IMR-90 (cell line): ENCODE results near the gene ZNF582. TPM values are rescaled to one million over a fixed set of nuclear protein-coding genes. Genes with fewer than 3 reads are reported as not detected.

Experiments
- ATAC-seq: fragments of 200-7000 bp; cut with Tn5 transposase; 2 replicates; pipeline ENCODE4 v1.9.1; 2020; ENCODE audit warnings: low read depth, mild to moderate bottlenecking, moderate library complexity
- BruUV-seq: library from RNA; stranded (reverse); fragments of 400-500 nt; replicated peaks from 2 replicates; lab custom pipeline; 2021; lab: Mats Ljungman, UMichigan
- CTCF ChIA-PET: fragments of 300-600 bp; formaldehyde crosslinking; extraction: SDS; loops from one replicate; lab custom pipeline; 2021; ENCODE audit warnings: antibody characterized with exemption; lab: Yijun Ruan, JAX
- POLR2A ChIA-PET: fragments of 300-600 bp; sonication (Branson Sonifier 250); formaldehyde crosslinking; loops from one replicate; lab custom pipeline; 2022; ENCODE audit warnings: antibody characterized with exemption; ENCODE audit not compliant: unreplicated experiment; lab: Charles Lee
- DNase-seq: peaks from one replicate; pipeline ENCODE4 v3.0.0; 2013
- H2AFZ ChIP-seq: replicated peaks from 2 replicates; pipeline ENCODE3; 2013; ENCODE audit warnings: low read length, mild to moderate bottlenecking; ENCODE audit not compliant: poor library complexity
- H2AK5ac ChIP-seq: 2 replicates; pipeline ENCODE4 v1.6.1; 2013; ENCODE audit warnings: low read depth, low read length, inconsistent platforms
- H2AK9ac ChIP-seq: replicated peaks from 2 replicates; pipeline ENCODE3; 2013; ENCODE audit warnings: mild to moderate bottlenecking, low read depth, low read length, moderate library complexity; ENCODE audit not compliant: poor library complexity
- H2BK120ac ChIP-seq: 2 replicates; pipeline ENCODE4 v1.6.1; 2013; ENCODE audit warnings: low read depth, low read length, inconsistent platforms
- H2BK15ac ChIP-seq: 3 replicates; pipeline ENCODE4 v1.6.1; 2013; ENCODE audit warnings: low read depth, low read length, inconsistent platforms
- H2BK20ac ChIP-seq: 2 replicates; pipeline ENCODE4 v1.6.1; 2013; ENCODE audit warnings: low read depth, mild to moderate bottlenecking, inconsistent platforms, low read length, moderate library complexity
- H2BK5ac ChIP-seq: 2 replicates; pipeline ENCODE4 v1.6.1; 2013; ENCODE audit warnings: mild to moderate bottlenecking, low read depth, low read length, inconsistent platforms; ENCODE audit not compliant: poor library complexity, severe bottlenecking
- H3K14ac ChIP-seq: replicated peaks from 2 replicates; pipeline ENCODE4 v1.6.1; 2013; ENCODE audit warnings: low read depth, low read length, inconsistent platforms
- H3K18ac ChIP-seq: 2 replicates; pipeline ENCODE4 v1.6.1; 2013; ENCODE audit warnings: low read depth, low read length, control low read depth
- H3K23ac ChIP-seq: 2 replicates; pipeline ENCODE4 v1.6.1; 2013; ENCODE audit warnings: low read depth, low read length, inconsistent platforms
- H3K27ac ChIP-seq: 2 replicates; pipeline ENCODE4 v1.5.1; 2013; ENCODE audit warnings: mild to moderate bottlenecking, control low read depth, low read length; ENCODE audit not compliant: insufficient read depth
- H3K27me3 ChIP-seq: 2 replicates; pipeline ENCODE4 v1.6.1; 2013; ENCODE audit warnings: low read length; ENCODE audit not compliant: control insufficient read depth, insufficient read depth
- H3K36me3 ChIP-seq: 2 replicates; pipeline ENCODE4 v1.6.1; 2013; ENCODE audit warnings: low read length, mixed read lengths; ENCODE audit not compliant: control insufficient read depth, insufficient read depth
- H3K4ac ChIP-seq: 2 replicates; pipeline ENCODE4 v1.6.1; 2013; ENCODE audit warnings: low read depth, low read length, inconsistent platforms
- H3K4me1 ChIP-seq: 2 replicates; pipeline ENCODE4 v1.6.1; 2013; ENCODE audit warnings: low read length, mixed read lengths; ENCODE audit not compliant: control insufficient read depth, insufficient read depth
- H3K4me2 ChIP-seq: 2 replicates; pipeline ENCODE4 v1.6.1; 2013; ENCODE audit warnings: low read depth, mild to moderate bottlenecking, control low read depth, low read length, moderate library complexity
- H3K4me3 ChIP-seq: 2 replicates; pipeline ENCODE4 v1.5.1; 2013; ENCODE audit warnings: low read depth, mild to moderate bottlenecking, control low read depth, low read length, moderate library complexity; ENCODE audit not compliant: insufficient read depth
- H3K56ac ChIP-seq: 2 replicates; pipeline ENCODE4 v1.6.1; 2013; ENCODE audit warnings: low read length, inconsistent platforms; ENCODE audit not compliant: insufficient read depth; ENCODE audit errors: extremely low read depth
- H3K79me1 ChIP-seq, 2 experiments: 2 replicates each; pipeline ENCODE4 v1.6.1; 2013; ENCODE audit warnings: low read length in 2 of 2, inconsistent platforms in 1 of 2, low read depth in 1 of 2
- H3K9ac ChIP-seq: 2 replicates; pipeline ENCODE4 v1.6.1; 2013; ENCODE audit warnings: low read depth, low read length, control low read depth
- H3K9me1 ChIP-seq: 2 replicates; pipeline ENCODE4 v1.6.1; 2013; ENCODE audit warnings: low read length, inconsistent platforms; ENCODE audit not compliant: insufficient read depth
- H3K9me3 ChIP-seq: 2 replicates; pipeline ENCODE4 v1.6.1; 2013; ENCODE audit warnings: low read length; ENCODE audit not compliant: control insufficient read depth, insufficient read depth
- H4K20me1 ChIP-seq: 2 replicates; pipeline ENCODE4 v1.6.1; 2013; ENCODE audit warnings: low read length, inconsistent platforms; ENCODE audit not compliant: insufficient read depth
- H4K5ac ChIP-seq: 2 replicates; pipeline ENCODE4 v1.6.1; 2013; ENCODE audit warnings: mild to moderate bottlenecking, low read depth, low read length, control low read depth
- H4K8ac ChIP-seq, 2 experiments: 2 replicates each; pipeline ENCODE4 v1.6.1; 2013; ENCODE audit warnings: low read depth in 2 of 2, low read length in 2 of 2, control low read depth in 1 of 2, inconsistent platforms in 1 of 2
- H4K91ac ChIP-seq: 2 replicates; pipeline ENCODE4 v1.6.1; 2013; ENCODE audit warnings: low read depth, low read length, inconsistent platforms; ENCODE audit not compliant: insufficient read depth
- CEBPB ChIP-seq: IDR thresholded peaks from 2 replicates; pipeline ENCODE4 v1.6.1; 2012; ENCODE audit warnings: low read depth, low read length, improper control_type of control experiment
- RAD21 ChIP-seq: IDR thresholded peaks from 2 replicates; pipeline ENCODE4 v1.6.1; 2012; ENCODE audit warnings: low read length, improper control_type of control experiment
- RFX5 ChIP-seq: IDR thresholded peaks from 2 replicates; pipeline ENCODE4 v1.8.0; 2012; ENCODE audit warnings: low read depth, mild to moderate bottlenecking, low read length, moderate library complexity
- SMC3 ChIP-seq: fragments of 150-350 bp; IDR thresholded peaks from 2 replicates; pipeline ENCODE4 v1.6.1; 2016; ENCODE audit warnings: low read depth, mild to moderate bottlenecking, antibody characterized with exemption, low read length, moderate library complexity
- WGBS, 2 experiments: methylation state at CpG; one replicate each; pipeline versions ENCODE4 v1.1.5 to v1.1.7; 2013; ENCODE audit warnings: missing lambda C conversion rate in 2 of 2; ENCODE audit not compliant: insufficient read length in 1 of 2; ENCODE audit errors: extremely low coverage in 2 of 2; 5-methylcytosine and 5-hydroxymethylcytosine counted together
- dilution Hi-C: fragments of 300-500 bp; cut with HindIII; formaldehyde crosslinking; loops from one replicate; pipeline ENCODE4 v1.14.3; 2018; ENCODE audit warnings: low sequenced_read_pairs; ENCODE audit not compliant: unreplicated experiment
- in situ Hi-C: fragments of 300-500 bp; cut with MboI; formaldehyde crosslinking; loops from 3 replicates; pipeline ENCODE4 v1.14.3; 2019; ENCODE audit warnings: low sequenced_read_pairs, inconsistent platforms, mixed read lengths
- intact Hi-C: fragments of 100-400 bp; cut with micrococcal nuclease; formaldehyde crosslinking; loops from 2 replicates; pipeline ENCODE4 v1.10.0; 2022
- polyA plus RNA-seq, 3 experiments: library from polyadenylated mRNA; depleted of rRNA; stranded (reverse); fragments of >200 nt; gene quantifications; 2 replicates each; pipeline ENCODE4 v1.2.3, GENCODE V29; 2012; ENCODE audit warnings: low replicate concordance in 1 of 3
- total RNA-seq: library from RNA; depleted of rRNA; stranded (reverse); fragments of >200 nt; gene quantifications from 2 replicates; pipeline ENCODE4 v1.2.3, GENCODE V29; 2012

ZNF582 gene
- total and polyA plus RNA-seq, 2 of the 4 experiments (the other 2 are of a cell fraction) = 1.6 to 1.8 TPM

DNA sequence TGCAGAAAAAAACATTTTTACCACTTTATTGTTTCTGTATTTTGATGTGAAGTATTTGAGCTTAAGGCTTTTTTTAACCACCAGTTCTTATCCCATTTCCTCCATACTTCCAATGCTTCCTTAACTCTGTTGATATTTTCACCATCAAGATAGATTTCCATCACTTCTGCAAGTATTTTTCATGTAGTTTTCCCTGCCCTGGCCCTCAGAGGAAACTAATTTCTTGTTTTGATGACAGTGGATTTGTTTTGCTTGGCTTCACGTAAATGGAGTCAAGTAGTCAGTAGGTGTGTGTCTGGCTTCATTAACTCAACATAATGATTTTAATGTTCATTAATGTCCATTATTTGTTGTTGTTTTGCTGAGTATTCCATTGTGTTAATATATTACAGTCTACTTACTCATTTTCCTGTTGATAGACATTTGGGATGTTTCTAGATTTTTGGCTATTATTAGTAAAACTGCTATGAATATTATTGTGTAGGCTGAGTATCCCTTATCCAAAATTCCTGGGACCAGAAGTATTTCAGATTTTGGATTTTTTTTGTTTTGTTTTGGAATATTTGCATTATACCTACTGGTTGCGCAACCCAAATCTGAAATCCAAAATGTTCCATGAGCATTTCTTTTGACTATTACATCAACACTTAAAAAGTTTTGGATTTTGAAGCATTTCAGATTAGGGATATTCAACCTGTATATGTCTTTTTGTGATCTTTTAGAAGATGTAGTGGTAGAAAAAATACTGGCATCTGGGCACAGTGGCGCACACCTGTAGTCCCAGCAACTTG is 23.3 kb downstream of the ZNF582 start:
- Histone ChIP-seq H3K27ac (no peak overlapping the region), H3K4ac (no peak overlapping the region), H3K56ac (no peak overlapping the region), H3K27me3 (no peaks in the 10 kb centered on the region), H2AFZ (no peak overlapping the region), H3K4me3 (no peak overlapping the region), H2AK5ac (no peak overlapping the region), H3K36me3 (peaks cover 20% of the 10 kb centered on the region), H3K4me2 (no peak overlapping the region), H4K20me1 (no peaks in the 10 kb centered on the region), H4K8ac (no peak overlapping the region), H3K4me1 (no peaks in the 10 kb centered on the region), H2BK5ac (no peak overlapping the region), H2AK9ac (no peak overlapping the region), H3K14ac (no peak overlapping the region), H3K9me3 (peaks cover 7% of the 10 kb centered on the region; the same call in 1 of the 2 replicates), H2BK120ac (no peak overlapping the region), H3K23ac (no peak overlapping the region), H3K18ac (no peak overlapping the region), H3K79me1 (peaks cover 10 to 11% of the 10 kb centered on the region in 2 experiments), H2BK15ac (no peak overlapping the region), H3K9ac (no peak overlapping the region), H3K9me1 (no peaks in the 10 kb centered on the region), H4K91ac (no peak overlapping the region), H2BK20ac (no peak overlapping the region), H4K5ac (no peak overlapping the region)
- intact Hi-C loops (loop anchor here (2.0 kb wide), 1 partner anchor 23 kb away; the partner anchor contains the start of gene ZNF582), dilution Hi-C loops (no loop called here), in situ Hi-C loops (no loop called here)
- no CpG with 5 or more reads among the region's 3 CpGs for WGBS, 2 experiments
- no peak for ATAC-seq
- TF ChIP-seq RAD21 (no peak), RFX5 (no peak), SMC3 (no peak), CEBPB (peak; percentile 90)
- no peak for DNase-seq
- POLR2A ChIA-PET = no interaction called here
- no TSS peak for BruUV-seq
- CTCF ChIA-PET = no interaction called here
